GM12875 (cell line): ENCODE results near the gene HGF.
"Not testable (repeated sequence)": the region's sequence is repeated elsewhere in the genome, so short reads cannot be mapped to it uniquely, and the experiment has no call there.

Experiments
- H3K4me3 ChIP-seq: one replicate; pipeline ENCODE4 v1.5.1; 2011; ENCODE audit warnings: low read depth, low read length, control low read depth
- TF ChIP-seq, protein P1 (sequence below): IDR thresholded peaks from 2 replicates; pipeline ENCODE4 v1.5.1; 2011; ENCODE audit warnings: low read depth, mild to moderate bottlenecking, control low read depth, inconsistent platforms, low read length, moderate library complexity, borderline replicate concordance; ENCODE audit not compliant: insufficient read depth

HGF gene

DNA sequence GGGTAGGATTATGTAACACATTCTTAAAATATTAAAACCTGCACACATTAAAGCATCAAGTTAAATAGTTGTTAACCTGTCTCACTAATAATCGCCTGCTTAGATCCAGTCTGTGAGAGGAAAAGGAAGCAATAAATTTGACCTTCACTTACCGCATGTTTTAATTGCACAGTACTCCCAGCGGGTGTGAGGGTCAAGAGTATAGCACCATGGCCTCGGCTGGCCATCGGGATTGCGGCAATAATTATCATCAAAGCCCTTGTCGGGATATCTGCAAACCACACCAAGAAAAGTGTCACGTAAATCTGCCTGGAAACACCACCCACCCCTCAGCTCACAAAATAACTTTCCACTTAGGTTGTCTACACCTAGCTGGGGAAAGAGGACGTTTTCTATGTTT is 26.6 kb downstream of the HGF start:
- no peak overlapping the region for H3K4me3 ChIP-seq
- TF ChIP-seq, protein P1, sequence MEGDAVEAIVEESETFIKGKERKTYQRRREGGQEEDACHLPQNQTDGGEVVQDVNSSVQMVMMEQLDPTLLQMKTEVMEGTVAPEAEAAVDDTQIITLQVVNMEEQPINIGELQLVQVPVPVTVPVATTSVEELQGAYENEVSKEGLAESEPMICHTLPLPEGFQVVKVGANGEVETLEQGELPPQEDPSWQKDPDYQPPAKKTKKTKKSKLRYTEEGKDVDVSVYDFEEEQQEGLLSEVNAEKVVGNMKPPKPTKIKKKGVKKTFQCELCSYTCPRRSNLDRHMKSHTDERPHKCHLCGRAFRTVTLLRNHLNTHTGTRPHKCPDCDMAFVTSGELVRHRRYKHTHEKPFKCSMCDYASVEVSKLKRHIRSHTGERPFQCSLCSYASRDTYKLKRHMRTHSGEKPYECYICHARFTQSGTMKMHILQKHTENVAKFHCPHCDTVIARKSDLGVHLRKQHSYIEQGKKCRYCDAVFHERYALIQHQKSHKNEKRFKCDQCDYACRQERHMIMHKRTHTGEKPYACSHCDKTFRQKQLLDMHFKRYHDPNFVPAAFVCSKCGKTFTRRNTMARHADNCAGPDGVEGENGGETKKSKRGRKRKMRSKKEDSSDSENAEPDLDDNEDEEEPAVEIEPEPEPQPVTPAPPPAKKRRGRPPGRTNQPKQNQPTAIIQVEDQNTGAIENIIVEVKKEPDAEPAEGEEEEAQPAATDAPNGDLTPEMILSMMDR: no peak

DNA sequence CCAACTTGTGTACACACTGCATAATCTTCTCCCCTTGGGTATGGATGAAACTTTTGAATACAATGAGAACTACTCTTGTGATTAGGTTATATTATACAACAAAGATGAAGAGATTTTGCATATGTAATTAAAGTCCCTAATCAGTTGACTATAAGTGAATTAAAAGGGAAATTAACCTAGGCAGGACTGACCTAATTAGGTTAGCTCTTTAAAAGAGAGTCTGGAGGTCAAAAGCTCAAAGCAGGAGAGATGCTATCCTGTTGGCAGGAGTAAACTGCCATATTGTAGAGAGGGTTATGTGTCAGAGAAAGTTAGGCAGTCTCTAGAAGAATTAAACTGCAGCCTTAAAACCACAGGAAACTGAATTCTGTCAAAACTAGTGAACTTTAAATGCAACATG is 29.4 kb downstream of the HGF start:
- H3K4me3 ChIP-seq: no peak overlapping the region
- TF ChIP-seq, protein P1: no peak

- TF ChIP-seq, protein P1: no peak
- no peak overlapping the region for H3K4me3 ChIP-seq
These were observed 33.8 kb downstream of the HGF start for GRCh38 chr7:81736091-81736490.

DNA sequence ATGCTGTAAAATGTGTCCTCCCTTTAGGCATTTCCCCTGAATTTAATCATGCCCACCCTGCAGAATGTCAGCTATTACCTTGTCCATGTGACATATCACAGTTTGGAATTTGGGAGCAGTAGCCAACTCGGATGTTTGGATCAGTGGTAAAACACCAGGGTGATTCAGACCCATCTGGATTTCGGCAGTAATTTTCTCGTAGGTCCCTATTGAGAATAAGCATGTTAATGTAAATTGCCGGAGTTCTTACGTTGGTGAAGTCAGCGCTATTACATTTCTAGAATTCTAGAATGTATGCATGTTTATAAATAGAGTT is 44.1 kb downstream of the HGF start:
- no peak overlapping the region for H3K4me3 ChIP-seq

DNA sequence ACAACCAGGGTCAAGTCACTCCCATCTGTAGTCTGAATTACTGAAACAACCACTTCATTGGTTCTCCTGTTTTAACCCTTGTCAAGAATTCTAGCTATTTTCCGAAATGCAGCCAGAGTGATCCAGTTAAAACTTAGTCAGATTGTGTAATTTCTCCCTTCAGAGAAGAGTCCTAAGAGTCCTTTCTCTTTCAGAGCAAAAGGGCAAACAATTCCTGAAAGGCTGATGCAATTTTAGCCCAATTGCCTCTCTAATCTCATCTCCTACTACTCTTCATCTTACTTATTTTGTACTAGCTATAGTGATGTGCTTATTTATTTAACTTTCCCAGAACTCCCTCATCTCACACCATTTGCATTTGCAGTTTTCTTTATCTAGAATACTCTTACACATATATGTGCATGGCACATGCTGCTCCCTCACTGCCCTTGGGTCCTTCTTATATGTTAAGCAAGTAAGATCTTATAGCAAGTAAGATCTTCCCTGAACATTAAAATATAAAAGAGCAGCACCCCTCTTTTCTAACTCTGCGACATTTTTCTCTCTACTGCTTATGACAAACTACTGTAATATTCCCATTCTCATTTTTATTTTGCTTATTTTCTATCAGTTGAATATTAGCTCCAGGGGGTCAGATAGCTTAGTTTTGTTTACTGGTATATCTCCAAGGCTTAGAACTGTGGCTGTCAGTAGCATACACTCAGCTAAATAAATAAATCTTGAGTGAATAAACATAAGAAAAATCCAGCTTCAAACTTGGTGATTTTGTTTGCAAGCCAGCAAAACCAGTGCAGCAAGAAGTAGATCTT is 44.6 kb downstream of the HGF start:
- TF ChIP-seq, protein P1: no peak
- H3K4me3 ChIP-seq: no peak overlapping the region

More for the DNA sequence above, 44.1 kb downstream of the HGF start:
- TF ChIP-seq, protein P1: no peak

DNA sequence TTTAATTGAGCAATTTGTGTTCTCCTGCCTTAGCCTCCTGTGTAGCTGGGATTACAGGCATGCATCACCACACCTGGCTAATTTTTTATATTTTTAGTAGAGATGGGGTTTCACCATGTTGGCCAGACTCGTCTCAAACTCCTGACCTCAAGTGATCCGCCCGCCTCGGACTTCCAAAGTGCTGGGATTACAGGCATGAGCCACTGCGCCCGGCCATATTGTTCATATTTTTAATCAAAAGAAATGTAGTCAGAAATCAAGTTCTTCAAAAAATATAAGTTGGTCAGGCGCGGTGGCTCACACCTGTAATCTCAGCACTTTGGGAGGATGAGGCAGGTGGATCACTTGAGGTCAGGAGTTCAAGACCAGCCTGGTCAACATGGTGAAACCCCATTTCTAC is 47.6 kb downstream of the HGF start:
- H3K4me3 ChIP-seq: not testable (repeated sequence)

- no peak overlapping the region for H3K4me3 ChIP-seq
- TF ChIP-seq, protein P1: no peak
These were observed 48.4 kb downstream of the HGF start for GRCh38 chr7:81721437-81721836.

DNA sequence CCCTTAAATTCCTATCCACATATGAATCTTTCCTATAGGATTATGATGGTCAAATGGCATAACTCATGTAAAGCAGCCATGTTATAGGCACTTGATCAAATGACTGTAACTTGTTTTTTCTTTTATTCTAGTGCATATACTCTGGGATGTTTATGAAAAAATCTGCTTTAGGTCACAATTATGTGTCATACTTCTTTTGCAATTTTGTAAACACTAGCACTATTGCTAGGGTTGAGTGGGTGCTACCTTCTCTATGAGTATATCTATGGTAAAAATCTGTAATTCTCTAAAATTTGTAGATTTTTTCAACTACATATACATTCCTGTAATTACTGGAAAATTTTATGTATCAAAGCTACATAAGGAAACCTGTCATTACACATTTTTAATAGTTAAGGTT is 50.0 kb downstream of the HGF start:
- TF ChIP-seq, protein P1: no peak
- H3K4me3 ChIP-seq: no peak overlapping the region
